GM23338 (cell line): ENCODE measurements around the gene MS4A12. TPM values are rescaled to one million over a fixed set of nuclear protein-coding genes. Genes with fewer than 3 reads are reported as not detected.

Experiments used
- ATAC-seq: fragments of 200-7000 bp; cut with Tn5 transposase; 3 replicates; pipeline ENCODE4 v1.9.1; 2020
- DNase-seq: peaks from one replicate; pipeline ENCODE4 v3.0.0-alpha.2; 2015; ENCODE audit warnings: low spot score
- H2AFZ ChIP-seq: fragments of 200-600 bp; sonication (generic); 2 replicates; pipeline ENCODE4 v1.8.0; 2016; ENCODE audit warnings: antibody characterized with exemption, mild to moderate bottlenecking, moderate library complexity
- H3F3A ChIP-seq: fragments of 200-600 bp; sonication (generic); replicated peaks from 2 replicates; pipeline ENCODE4 v1.8.0; 2017; ENCODE audit warnings: antibody characterized with exemption, mixed run types, low read depth
- H3K27ac ChIP-seq: fragments of 200-600 bp; sonication (generic); 2 replicates; pipeline ENCODE4 v1.6.1; 2016; ENCODE audit warnings: low read depth
- H3K27me3 ChIP-seq: fragments of 200-600 bp; sonication (generic); 2 replicates; pipeline ENCODE4 v1.8.0; 2016; ENCODE audit warnings: mild to moderate bottlenecking, mixed run types, moderate library complexity; ENCODE audit not compliant: insufficient read depth
- H3K36me3 ChIP-seq: fragments of 200-600 bp; sonication (generic); 2 replicates; pipeline ENCODE4 v1.8.0; 2016; ENCODE audit warnings: mild to moderate bottlenecking; ENCODE audit not compliant: insufficient read depth
- H3K4me1 ChIP-seq: fragments of 200-600 bp; sonication (generic); 2 replicates; pipeline ENCODE4 v1.8.0; 2016; ENCODE audit warnings: mild to moderate bottlenecking, moderate library complexity; ENCODE audit not compliant: insufficient read depth
- H3K4me2 ChIP-seq: fragments of 200-600 bp; sonication (generic); 2 replicates; pipeline ENCODE4 v1.7.1; 2017; ENCODE audit warnings: mixed run types
- H3K4me3 ChIP-seq: fragments of 200-600 bp; sonication (generic); 2 replicates; pipeline ENCODE4 v1.6.1; 2016; ENCODE audit warnings: mixed run types
- H3K79me2 ChIP-seq: fragments of 200-600 bp; sonication (generic); replicated peaks from 2 replicates; pipeline ENCODE4 v1.8.0; 2017; ENCODE audit warnings: mild to moderate bottlenecking; ENCODE audit not compliant: insufficient read depth
- H3K9me2 ChIP-seq: fragments of 200-600 bp; sonication (generic); 2 replicates; pipeline ENCODE4 v1.8.0; 2017; ENCODE audit not compliant: insufficient read depth
- H4K20me1 ChIP-seq: fragments of 200-600 bp; sonication (generic); replicated peaks from 2 replicates; pipeline ENCODE4 v1.8.0; 2017; ENCODE audit warnings: mild to moderate bottlenecking; ENCODE audit not compliant: insufficient read depth
- H3K27ac Mint-ChIP-seq: 2 replicates; pipeline ENCODE4 v1.8.0; 2020; ENCODE audit warnings: inconsistent platforms, mild to moderate bottlenecking, moderate library complexity, mixed read lengths
- H3K27me3 Mint-ChIP-seq: 3 replicates; pipeline ENCODE4 v1.8.0; 2022; ENCODE audit warnings: low read depth, mild to moderate bottlenecking, moderate library complexity, mixed read lengths, inconsistent platforms; ENCODE audit not compliant: insufficient read depth, poor library complexity
- H3K36me3 Mint-ChIP-seq: 3 replicates; pipeline ENCODE4 v1.8.0; 2021; ENCODE audit warnings: low read depth, mild to moderate bottlenecking, inconsistent platforms, moderate library complexity, mixed read lengths
- H3K4me1 Mint-ChIP-seq: 3 replicates; pipeline ENCODE4 v1.8.0; 2020; ENCODE audit warnings: mild to moderate bottlenecking, inconsistent platforms, mixed read lengths
- H3K4me3 Mint-ChIP-seq: 3 replicates; pipeline ENCODE4 v1.8.0; 2021; ENCODE audit warnings: moderate library complexity, mild to moderate bottlenecking, inconsistent platforms, mixed read lengths
- H3K9me3 Mint-ChIP-seq: 3 replicates; pipeline ENCODE4 v1.8.0; 2020; ENCODE audit warnings: moderate library complexity, mild to moderate bottlenecking, inconsistent platforms, mixed read lengths
- CREB1 ChIP-seq: fragments of 250-450 bp; sonication (Bioruptor Pico); IDR thresholded peaks from 2 replicates; pipeline ENCODE4 v1.5.0; 2020; ENCODE audit warnings: low read depth, mild to moderate bottlenecking, moderate library complexity
- CTCF ChIP-seq, 2 experiments: fragments of 200-600 bp in 1 of 2; sonication (generic) in 1 of 2; conservative IDR thresholded peaks; 2 replicates each; pipeline versions ENCODE4 v1.5.1 to v1.6.1; 2016 to 2017; ENCODE audit warnings: antibody characterized with exemption in 2 of 2, low read depth in 2 of 2, mild to moderate bottlenecking in 2 of 2, moderate library complexity in 1 of 2
- JUNB ChIP-seq: IDR thresholded peaks from one replicate; pipeline ENCODE4 v1.6.1; 2016; ENCODE audit warnings: antibody characterized with exemption; ENCODE audit not compliant: unreplicated experiment
- NANOG ChIP-seq: IDR thresholded peaks from 2 replicates; pipeline ENCODE4 v1.6.1; 2016; ENCODE audit warnings: antibody characterized with exemption, borderline replicate concordance
- POLR2AphosphoS5 ChIP-seq: IDR thresholded peaks from 2 replicates; pipeline ENCODE4 v1.6.1; 2016; ENCODE audit warnings: antibody characterized with exemption, low read depth
- REST ChIP-seq: IDR thresholded peaks from one replicate; pipeline ENCODE4 v1.6.1; 2018; ENCODE audit warnings: antibody characterized with exemption; ENCODE audit not compliant: unreplicated experiment
- STAT1 ChIP-seq: IDR thresholded peaks from one replicate; pipeline ENCODE4 v1.6.1; 2016; ENCODE audit warnings: antibody characterized with exemption; ENCODE audit not compliant: unreplicated experiment
- ZNF331 ChIP-seq: fragments of 250-450 bp; sonication (Bioruptor Pico); IDR thresholded peaks from 2 replicates; pipeline ENCODE4 v1.5.0; 2020; ENCODE audit warnings: low read depth, mild to moderate bottlenecking, moderate library complexity
- polyA plus RNA-seq: library from polyadenylated mRNA; unstranded; fragments of >200 nt; fragmentation: Nextera tagmentation; extraction: Ambion mirVana; gene quantifications from 2 replicates; pipeline ENCODE4 v1.2.1, GENCODE V29; 2016
- total RNA-seq: library from RNA; depleted of rRNA; stranded (reverse); fragments of >200 nt; shearing (Covaris generic); gene quantifications from 2 replicates; pipeline ENCODE4 v1.2.3, GENCODE V29; 2014
- TF ChIP-seq, protein P1 (sequence below): fragments of 250-450 bp; sonication (Bioruptor Pico); IDR thresholded peaks from 2 replicates; pipeline ENCODE4 v1.5.0; 2020; ENCODE audit warnings: mild to moderate bottlenecking, moderate library complexity

MS4A12 gene
- total and polyA plus RNA-seq, 2 experiments from 2014 or later, result 0.21 to 0.34 TPM

GRCh38 chr11:60515144-60515855 lies 22.7 kb downstream of the MS4A12 start, which contains the start of gene MS4A13 (continued):
- TF ChIP-seq CTCF (conservative IDR thresholded peaks at IDR 0.05; ENCODE audit: low read depth in 2 of 2) (no peak), ZNF331 (CRISPR knock-in tag) (no peak), REST (no peak), CREB1 (CRISPR knock-in tag) (no peak)

DNA sequence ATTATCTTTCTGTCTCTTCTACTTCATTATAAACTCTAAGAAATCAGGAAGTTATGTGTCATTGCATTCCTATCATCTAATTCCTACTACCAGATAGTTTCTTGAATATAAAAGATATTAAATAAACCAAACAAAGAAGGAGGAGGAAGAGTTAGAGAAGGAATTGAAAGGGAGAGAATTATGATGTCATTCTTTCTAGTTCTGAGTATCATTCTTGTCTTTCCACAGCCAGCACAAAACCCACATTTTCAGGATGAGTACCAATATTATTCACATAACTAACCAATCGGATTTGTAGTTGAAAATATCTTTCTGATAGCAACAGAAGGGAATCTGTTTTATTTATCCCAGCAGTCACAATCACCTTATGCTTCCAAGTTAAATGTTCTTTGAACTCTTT lies 35.9 kb downstream of the MS4A12 start:
- Mint-ChIP-seq H3K9me3 (peaks cover 22% of the 10 kb centered on the region), H3K4me3 (no peak overlapping the region), H3K4me1 (peaks cover 10% of the 10 kb centered on the region), H3K27ac (peak overlapping the region; percentile 37; the same call in 1 of the 2 replicates), H3K36me3 (peaks cover 19% of the 10 kb centered on the region), H3K27me3 (peaks cover 3% of the 10 kb centered on the region)
- Histone ChIP-seq H3K79me2 (no peaks in the 10 kb centered on the region), H3K27ac (no peak overlapping the region), H3K36me3 (0 out of 2 replicates have a peak, but pooled peaks cover 5% of the 10 kb centered on the region), H3K27me3 (no peaks in the 10 kb centered on the region), H3F3A (no peaks in the 10 kb centered on the region), H3K9me2 (peaks cover 11% of the 10 kb centered on the region), H3K4me2 (no peak overlapping the region), H3K4me3 (no peak overlapping the region), H4K20me1 (no peaks in the 10 kb centered on the region), H3K4me1 (no peaks in the 10 kb centered on the region), H2AFZ (no peak overlapping the region)
- TF ChIP-seq CREB1 (CRISPR knock-in tag) (no peak), JUNB (no peak), POLR2AphosphoS5 (no peak), STAT1 (no peak), NANOG (no peak)
- TF ChIP-seq, protein P1, sequence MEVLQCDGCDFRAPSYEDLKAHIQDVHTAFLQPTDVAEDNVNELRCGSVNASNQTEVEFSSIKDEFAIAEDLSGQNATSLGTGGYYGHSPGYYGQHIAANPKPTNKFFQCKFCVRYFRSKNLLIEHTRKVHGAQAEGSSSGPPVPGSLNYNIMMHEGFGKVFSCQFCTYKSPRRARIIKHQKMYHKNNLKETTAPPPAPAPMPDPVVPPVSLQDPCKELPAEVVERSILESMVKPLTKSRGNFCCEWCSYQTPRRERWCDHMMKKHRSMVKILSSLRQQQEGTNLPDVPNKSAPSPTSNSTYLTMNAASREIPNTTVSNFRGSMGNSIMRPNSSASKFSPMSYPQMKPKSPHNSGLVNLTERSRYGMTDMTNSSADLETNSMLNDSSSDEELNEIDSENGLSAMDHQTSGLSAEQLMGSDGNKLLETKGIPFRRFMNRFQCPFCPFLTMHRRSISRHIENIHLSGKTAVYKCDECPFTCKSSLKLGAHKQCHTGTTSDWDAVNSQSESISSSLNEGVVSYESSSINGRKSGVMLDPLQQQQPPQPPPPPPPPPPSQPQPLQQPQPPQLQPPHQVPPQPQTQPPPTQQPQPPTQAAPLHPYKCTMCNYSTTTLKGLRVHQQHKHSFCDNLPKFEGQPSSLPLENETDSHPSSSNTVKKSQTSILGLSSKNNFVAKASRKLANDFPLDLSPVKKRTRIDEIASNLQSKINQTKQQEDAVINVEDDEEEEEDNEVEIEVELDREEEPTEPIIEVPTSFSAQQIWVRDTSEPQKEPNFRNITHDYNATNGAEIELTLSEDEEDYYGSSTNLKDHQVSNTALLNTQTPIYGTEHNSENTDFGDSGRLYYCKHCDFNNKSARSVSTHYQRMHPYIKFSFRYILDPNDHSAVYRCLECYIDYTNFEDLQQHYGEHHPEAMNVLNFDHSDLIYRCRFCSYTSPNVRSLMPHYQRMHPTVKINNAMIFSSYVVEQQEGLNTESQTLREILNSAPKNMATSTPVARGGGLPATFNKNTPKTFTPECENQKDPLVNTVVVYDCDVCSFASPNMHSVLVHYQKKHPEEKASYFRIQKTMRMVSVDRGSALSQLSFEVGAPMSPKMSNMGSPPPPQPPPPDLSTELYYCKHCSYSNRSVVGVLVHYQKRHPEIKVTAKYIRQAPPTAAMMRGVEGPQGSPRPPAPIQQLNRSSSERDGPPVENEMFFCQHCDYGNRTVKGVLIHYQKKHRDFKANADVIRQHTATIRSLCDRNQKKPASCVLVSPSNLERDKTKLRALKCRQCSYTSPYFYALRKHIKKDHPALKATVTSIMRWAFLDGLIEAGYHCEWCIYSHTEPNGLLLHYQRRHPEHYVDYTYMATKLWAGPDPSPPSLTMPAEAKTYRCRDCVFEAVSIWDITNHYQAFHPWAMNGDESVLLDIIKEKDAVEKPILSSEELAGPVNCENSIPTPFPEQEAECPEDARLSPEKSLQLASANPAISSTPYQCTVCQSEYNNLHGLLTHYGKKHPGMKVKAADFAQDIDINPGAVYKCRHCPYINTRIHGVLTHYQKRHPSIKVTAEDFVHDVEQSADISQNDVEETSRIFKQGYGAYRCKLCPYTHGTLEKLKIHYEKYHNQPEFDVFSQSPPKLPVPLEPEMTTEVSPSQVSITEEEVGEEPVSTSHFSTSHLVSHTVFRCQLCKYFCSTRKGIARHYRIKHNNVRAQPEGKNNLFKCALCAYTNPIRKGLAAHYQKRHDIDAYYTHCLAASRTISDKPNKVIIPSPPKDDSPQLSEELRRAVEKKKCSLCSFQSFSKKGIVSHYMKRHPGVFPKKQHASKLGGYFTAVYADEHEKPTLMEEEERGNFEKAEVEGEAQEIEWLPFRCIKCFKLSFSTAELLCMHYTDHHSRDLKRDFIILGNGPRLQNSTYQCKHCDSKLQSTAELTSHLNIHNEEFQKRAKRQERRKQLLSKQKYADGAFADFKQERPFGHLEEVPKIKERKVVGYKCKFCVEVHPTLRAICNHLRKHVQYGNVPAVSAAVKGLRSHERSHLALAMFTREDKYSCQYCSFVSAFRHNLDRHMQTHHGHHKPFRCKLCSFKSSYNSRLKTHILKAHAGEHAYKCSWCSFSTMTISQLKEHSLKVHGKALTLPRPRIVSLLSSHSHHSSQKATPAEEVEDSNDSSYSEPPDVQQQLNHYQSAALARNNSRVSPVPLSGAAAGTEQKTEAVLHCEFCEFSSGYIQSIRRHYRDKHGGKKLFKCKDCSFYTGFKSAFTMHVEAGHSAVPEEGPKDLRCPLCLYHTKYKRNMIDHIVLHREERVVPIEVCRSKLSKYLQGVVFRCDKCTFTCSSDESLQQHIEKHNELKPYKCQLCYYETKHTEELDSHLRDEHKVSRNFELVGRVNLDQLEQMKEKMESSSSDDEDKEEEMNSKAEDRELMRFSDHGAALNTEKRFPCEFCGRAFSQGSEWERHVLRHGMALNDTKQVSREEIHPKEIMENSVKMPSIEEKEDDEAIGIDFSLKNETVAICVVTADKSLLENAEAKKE (CRISPR knock-in tag), result no peak
- no peak for DNase-seq
- ATAC-seq, result no peak
